Parietal lobe (tissue), 1 donor: ENCODE data around the gene SAP30BP. TPM values are rescaled to one million over a fixed set of nuclear protein-coding genes. Genes with fewer than 3 reads are reported as not detected.

Source experiments
- total RNA-seq: library from RNA; depleted of rRNA; stranded (reverse); fragments of >200 nt; gene quantifications from one replicate; pipeline ENCODE4 v1.2.3, GENCODE V29; 2014

The SAP30BP gene
- 64.8 TPM for total RNA-seq

DNA sequence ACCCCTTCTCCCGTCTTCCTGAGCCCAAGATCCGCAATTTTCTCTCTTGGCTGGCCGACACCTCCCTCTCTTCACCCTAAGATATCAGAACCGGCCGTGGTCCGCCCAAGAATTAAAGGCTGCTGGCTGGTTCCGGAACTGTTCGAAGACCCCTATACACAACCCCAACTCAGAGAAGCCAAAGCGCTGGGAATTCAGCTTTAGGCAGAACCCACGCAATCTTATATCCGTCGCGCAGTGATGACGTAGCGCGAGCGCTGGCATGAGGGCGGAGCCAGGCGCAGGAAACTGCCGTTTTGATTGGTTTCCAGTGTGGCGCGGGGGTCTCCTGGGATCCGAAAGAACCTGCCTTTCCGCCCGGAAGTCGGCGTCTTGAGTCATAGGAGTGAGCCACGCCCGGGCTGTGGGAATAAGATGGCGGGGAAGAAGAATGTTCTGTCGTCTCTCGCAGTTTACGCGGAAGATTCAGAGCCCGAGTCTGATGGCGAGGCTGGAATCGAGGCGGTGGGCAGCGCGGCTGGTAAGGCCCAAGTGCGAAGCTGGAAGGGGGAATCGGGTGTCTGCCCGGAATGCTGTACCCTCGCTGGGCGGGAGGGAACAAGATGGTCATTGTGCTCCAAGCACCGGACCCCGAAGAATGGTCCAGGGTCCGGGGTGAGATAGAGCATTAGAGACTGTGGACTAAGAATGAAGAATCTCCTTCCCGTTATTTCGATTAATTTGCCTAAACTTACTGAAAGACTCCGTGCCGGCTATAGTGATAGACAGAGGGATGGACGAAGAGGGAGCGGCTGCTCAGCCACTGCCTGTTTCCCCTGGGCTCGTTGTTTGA, at the start of gene SAP30BP, which contains the start of gene RECQL5:
Gene SAP30BP (plus strand): TSS at position 380 of the 832 bp plus-strand sequence. CDS start 35 bp downstream, at position 415.
Gene RECQL5 (minus strand): TSS at position 196 of the 832 bp plus-strand sequence. CDS start 597 bp downstream, outside the sequence.

DNA sequence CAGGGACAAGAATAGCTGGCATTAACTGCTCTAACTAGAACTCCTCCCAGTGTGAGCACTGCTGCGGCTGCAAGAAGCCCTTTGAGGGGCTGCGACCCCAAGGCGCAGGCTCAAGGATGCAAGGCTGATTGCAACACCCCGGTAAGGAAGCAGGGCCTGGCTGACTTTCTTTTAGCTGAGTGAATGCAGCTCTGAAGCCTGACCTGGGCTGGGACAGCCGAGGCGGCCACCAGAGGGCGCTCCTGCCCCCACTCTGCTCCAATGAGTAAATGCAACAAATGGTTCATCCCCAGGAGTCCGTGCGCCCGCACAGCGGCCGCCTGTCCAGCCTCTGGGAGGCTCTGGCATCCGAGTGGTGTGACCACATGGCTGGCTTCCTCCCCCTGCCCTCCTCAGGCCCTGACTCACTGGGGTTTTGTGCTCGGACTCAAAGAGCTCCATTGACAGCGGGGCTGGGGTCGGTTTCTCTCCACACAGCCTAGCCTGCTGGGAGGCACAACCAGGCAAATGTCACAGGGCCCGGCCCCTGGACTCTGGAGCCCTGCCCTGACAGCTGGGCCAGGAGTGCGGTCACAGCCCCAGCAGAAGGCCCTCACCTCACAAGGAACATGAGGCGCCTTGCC, 34.2 kb upstream of the SAP30BP start, which contains the start of gene SMIM5:
Gene SMIM5 (plus strand): TSS at position 572 of the 623 bp plus-strand sequence. CDS start 6,768 bp downstream, outside the sequence.

DNA sequence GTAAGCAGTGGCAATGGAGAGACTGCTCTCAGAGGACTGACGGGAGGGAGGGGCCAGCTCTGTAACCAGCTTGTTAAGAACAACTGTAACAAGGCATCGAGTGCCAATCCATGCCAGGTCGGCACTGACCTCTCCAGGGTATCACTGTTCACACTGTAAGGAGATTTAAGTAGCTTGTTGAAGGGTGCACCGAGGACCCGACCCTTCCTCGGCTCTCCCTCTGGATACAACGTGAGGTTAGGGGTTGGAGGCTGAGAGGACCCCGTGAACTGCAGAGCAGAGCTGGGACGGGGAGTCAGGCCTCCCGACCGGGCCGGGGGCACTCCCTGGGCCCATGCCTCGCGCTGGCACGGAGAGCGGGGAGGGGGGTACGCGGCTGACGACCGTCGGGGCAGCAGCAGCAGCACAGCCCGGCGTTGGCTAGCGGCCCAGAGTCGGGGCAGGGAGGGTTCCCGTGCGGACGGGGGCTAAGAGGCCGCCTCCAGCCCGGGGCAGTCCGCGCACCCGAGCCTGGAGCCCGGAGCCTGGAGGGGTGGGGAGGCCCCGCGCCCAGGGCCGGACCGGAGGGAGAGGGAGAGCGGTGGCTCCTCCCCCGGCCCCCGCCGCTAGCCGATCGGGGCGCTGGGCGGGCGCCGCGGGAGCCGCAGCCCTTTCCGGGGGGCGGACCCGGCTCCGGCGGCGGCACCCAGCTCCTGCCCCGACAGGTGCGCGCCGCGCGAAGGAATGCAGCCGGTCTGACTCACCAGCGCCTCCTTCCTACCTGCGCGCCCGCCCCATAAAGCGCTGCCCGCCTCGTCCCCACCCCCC, 53.7 kb downstream of the SAP30BP start, which contains the start of gene ITGB4:
Gene ITGB4 (plus strand): TSS at position 804 of the 807 bp plus-strand sequence. CDS start 3,245 bp downstream, outside the sequence.

Other genes with a start within 250 kb of the SAP30BP start
- 62.6 TPM for gene TMEM94, start 210.7 kb upstream of the SAP30BP start, total RNA-seq
- 5.9 TPM for gene CASKIN2, start 151.8 kb upstream of the SAP30BP start, total RNA-seq
- 18.2 TPM for gene TSEN54, start 150.8 kb upstream of the SAP30BP start, total RNA-seq
- gene LLGL2, start 141.6 kb upstream of the SAP30BP start, total RNA-seq: 1.6 TPM
- gene MYO15B, start 79.5 kb upstream of the SAP30BP start, total RNA-seq: 59.5 TPM
- gene SMIM5, start 33.9 kb upstream of the SAP30BP start, total RNA-seq: 0.31 TPM
- 21.3 TPM for gene RECQL5, start 184 bp upstream of the SAP30BP start, total RNA-seq
- gene ITGB4, start 54.1 kb downstream of the SAP30BP start, total RNA-seq: 2.5 TPM
- 9.4 TPM for gene GALK1, start 97.9 kb downstream of the SAP30BP start, total RNA-seq
- gene UNK, start 117.5 kb downstream of the SAP30BP start, total RNA-seq: 83.6 TPM
- 0.94 TPM for gene UNC13D, start 177.1 kb downstream of the SAP30BP start, total RNA-seq
- gene WBP2, start 188.0 kb downstream of the SAP30BP start, total RNA-seq: 51.6 TPM
- 10.3 TPM for gene TRIM47, start 211.2 kb downstream of the SAP30BP start, total RNA-seq
- 12.2 TPM for gene TRIM65, start 229.6 kb downstream of the SAP30BP start, total RNA-seq
- 37.9 TPM for gene MRPL38, start 237.5 kb downstream of the SAP30BP start, total RNA-seq